Fibroblast of the aortic adventitia (primary cell): ENCODE measurements around the gene CKAP2L. TPM values are rescaled to one million over a fixed set of nuclear protein-coding genes. Genes with fewer than 3 reads are reported as not detected.

Experiments
- total RNA-seq: library from RNA; depleted of rRNA; stranded (reverse); fragments of >200 nt; gene quantifications from 2 replicates; pipeline ENCODE4 v1.2.3, GENCODE V29; 2012; ENCODE audit warnings: low replicate concordance

Gene CKAP2L
- total RNA-seq, 1 donor, result 26.4 TPM

Other genes starting within 250 kb of the CKAP2L start
- 12.2 and 15.3 TPM in 2 replicates for gene POLR1B, start 222.1 kb downstream of the CKAP2L start, total RNA-seq
- gene CHCHD5, start 180.0 kb downstream of the CKAP2L start, total RNA-seq, result 9.2 and 13.1 TPM in 2 replicates
- 127 and 134 TPM in 2 replicates for gene SLC20A1, start 118.7 kb downstream of the CKAP2L start, total RNA-seq
- not detected in 2 replicates for gene NT5DC4, start 43.6 kb downstream of the CKAP2L start, total RNA-seq
- 0.90 TPM in 1 of 2 replicates, not detected in the other for gene IL1A, start 19.9 kb upstream of the CKAP2L start, total RNA-seq
- gene IL1B, start 72.2 kb upstream of the CKAP2L start, total RNA-seq, result 2.4 TPM in 1 of 2 replicates, not detected in the other
- gene IL37, start 146.6 kb upstream of the CKAP2L start, total RNA-seq, result not detected in 2 replicates
- gene IL36G, start 213.4 kb upstream of the CKAP2L start, total RNA-seq, result not detected in 2 replicates
- gene IL36A, start 240.8 kb upstream of the CKAP2L start, total RNA-seq, result 2.0 TPM in 1 of 2 replicates, not detected in the other